A673 (cell line): ENCODE data around the gene B3GALT5. TPM values are rescaled to one million over a fixed set of nuclear protein-coding genes. Genes with fewer than 3 reads are reported as not detected.

Experiments used
- BruUV-seq: library from RNA; stranded (reverse); fragments of 400-500 nt; replicated peaks from 2 replicates; lab custom pipeline; 2021; lab: Mats Ljungman, UMichigan
- CTCF ChIA-PET: fragments of 300-600 bp; sonication (Branson Sonifier 250); formaldehyde crosslinking; loops from one replicate; lab custom pipeline; 2022; ENCODE audit warnings: antibody characterized with exemption; lab: Charles Lee
- POLR2A ChIA-PET: fragments of 300-600 bp; sonication (Branson Sonifier 250); formaldehyde crosslinking; loops from one replicate; lab custom pipeline; 2022; ENCODE audit warnings: antibody characterized with exemption; ENCODE audit not compliant: low non-redundant PET; lab: Charles Lee
- DNase-seq: peaks from one replicate; pipeline ENCODE4 v3.0.0-alpha.2; 2015; ENCODE audit warnings: low spot score
- H3K27ac ChIP-seq: fragments of 200-600 bp; sonication (generic); 2 replicates; pipeline ENCODE4 v1.5.1; 2016; ENCODE audit warnings: mixed run types, low read depth, mild to moderate bottlenecking, mixed read lengths, antibody characterized with exemption, low read length; ENCODE audit not compliant: poor library complexity, severe bottlenecking
- H3K27me3 ChIP-seq: fragments of 200-600 bp; sonication (generic); replicated peaks from 2 replicates; pipeline ENCODE4 v1.6.1; 2017; ENCODE audit warnings: mixed run types, low read depth, mild to moderate bottlenecking, mixed read lengths, antibody characterized with exemption, low read length; ENCODE audit not compliant: insufficient read depth, poor library complexity
- H3K36me3 ChIP-seq: fragments of 200-600 bp; sonication (generic); 2 replicates; pipeline ENCODE4 v1.6.1; 2016; ENCODE audit warnings: mixed run types, mild to moderate bottlenecking, mixed read lengths, antibody characterized with exemption, low read length; ENCODE audit not compliant: insufficient read depth, poor library complexity, severe bottlenecking
- H3K4me1 ChIP-seq: fragments of 200-600 bp; sonication (generic); 2 replicates; pipeline ENCODE4 v1.6.1; 2017; ENCODE audit warnings: mixed run types, mild to moderate bottlenecking, mixed read lengths, antibody characterized with exemption, low read length; ENCODE audit not compliant: insufficient read depth, poor library complexity, severe bottlenecking
- H3K4me3 ChIP-seq: fragments of 200-600 bp; sonication (generic); 2 replicates; pipeline ENCODE4 v1.5.1; 2016; ENCODE audit warnings: low read depth, mixed run types, mild to moderate bottlenecking, mixed read lengths, low read length; ENCODE audit not compliant: poor library complexity, severe bottlenecking
- H3K9me3 ChIP-seq: fragments of 200-600 bp; sonication (generic); 2 replicates; pipeline ENCODE4 v1.6.1; 2016; ENCODE audit warnings: mixed run types, low read depth, mild to moderate bottlenecking, mixed read lengths, antibody characterized with exemption, low read length; ENCODE audit not compliant: poor library complexity, severe bottlenecking
- EZH2 ChIP-seq: fragments of 200-600 bp; sonication (generic); IDR thresholded peaks from 2 replicates; pipeline ENCODE4 v1.6.1; 2017; ENCODE audit warnings: borderline replicate concordance, low read depth, mild to moderate bottlenecking, mixed read lengths, antibody characterized with exemption, low read length; ENCODE audit not compliant: poor library complexity, severe bottlenecking
- intact Hi-C: fragments of 100-400 bp; cut with micrococcal nuclease; formaldehyde crosslinking; loops from one replicate; pipeline ENCODE4 v1.10.0; 2022; ENCODE audit not compliant: unreplicated experiment
- total RNA-seq: library from RNA; stranded (reverse); gene quantifications from 2 replicates; pipeline ENCODE4 v1.2.3, GENCODE V29; 2021
- TF ChIP-seq, protein P1 (sequence below): fragments of 300-800, 200-600 bp; sonication (generic); conservative IDR thresholded peaks from 2 replicates; pipeline ENCODE4 v1.5.1; 2017; ENCODE audit warnings: low read depth, mild to moderate bottlenecking, antibody characterized with exemption, low read length, moderate library complexity, mixed read lengths

Gene B3GALT5
- total RNA-seq, 1 experiment from 2014 or later: 0.32 TPM

DNA sequence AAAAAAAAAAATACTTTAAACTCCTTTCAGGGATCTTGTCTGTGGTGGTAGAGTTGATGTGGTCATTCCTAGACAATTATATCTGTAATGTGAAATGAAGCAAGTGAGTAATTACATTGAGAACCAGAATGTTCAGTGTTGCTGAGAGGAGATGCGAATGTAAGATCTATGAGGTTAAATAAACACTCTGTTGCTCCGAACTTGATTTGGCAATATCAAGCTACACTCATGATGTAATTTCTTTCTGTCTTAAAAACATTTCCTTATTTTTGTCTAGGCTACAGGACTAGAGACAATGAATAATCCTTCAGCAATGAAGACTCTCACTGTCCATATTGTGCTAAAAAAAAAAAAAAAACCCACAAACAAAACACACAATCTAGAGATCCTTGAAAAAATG lies 69.1 kb downstream of the B3GALT5 start:
- Histone ChIP-seq H3K4me3 (no peak overlapping the region), H3K4me1 (no peaks in the 10 kb centered on the region), H3K36me3 (no peaks in the 10 kb centered on the region), H3K9me3 (no peaks in the 10 kb centered on the region), H3K27ac (no peak overlapping the region), H3K27me3 (no peaks in the 10 kb centered on the region)
- intact Hi-C loops: no loop called here
- no peak for DNase-seq
- no TSS peak for BruUV-seq
- POLR2A ChIA-PET: no interaction called here
- TF ChIP-seq, protein P1, sequence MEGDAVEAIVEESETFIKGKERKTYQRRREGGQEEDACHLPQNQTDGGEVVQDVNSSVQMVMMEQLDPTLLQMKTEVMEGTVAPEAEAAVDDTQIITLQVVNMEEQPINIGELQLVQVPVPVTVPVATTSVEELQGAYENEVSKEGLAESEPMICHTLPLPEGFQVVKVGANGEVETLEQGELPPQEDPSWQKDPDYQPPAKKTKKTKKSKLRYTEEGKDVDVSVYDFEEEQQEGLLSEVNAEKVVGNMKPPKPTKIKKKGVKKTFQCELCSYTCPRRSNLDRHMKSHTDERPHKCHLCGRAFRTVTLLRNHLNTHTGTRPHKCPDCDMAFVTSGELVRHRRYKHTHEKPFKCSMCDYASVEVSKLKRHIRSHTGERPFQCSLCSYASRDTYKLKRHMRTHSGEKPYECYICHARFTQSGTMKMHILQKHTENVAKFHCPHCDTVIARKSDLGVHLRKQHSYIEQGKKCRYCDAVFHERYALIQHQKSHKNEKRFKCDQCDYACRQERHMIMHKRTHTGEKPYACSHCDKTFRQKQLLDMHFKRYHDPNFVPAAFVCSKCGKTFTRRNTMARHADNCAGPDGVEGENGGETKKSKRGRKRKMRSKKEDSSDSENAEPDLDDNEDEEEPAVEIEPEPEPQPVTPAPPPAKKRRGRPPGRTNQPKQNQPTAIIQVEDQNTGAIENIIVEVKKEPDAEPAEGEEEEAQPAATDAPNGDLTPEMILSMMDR: no peak
- no peak for TF ChIP-seq EZH2
- CTCF ChIA-PET: no interaction called here

DNA sequence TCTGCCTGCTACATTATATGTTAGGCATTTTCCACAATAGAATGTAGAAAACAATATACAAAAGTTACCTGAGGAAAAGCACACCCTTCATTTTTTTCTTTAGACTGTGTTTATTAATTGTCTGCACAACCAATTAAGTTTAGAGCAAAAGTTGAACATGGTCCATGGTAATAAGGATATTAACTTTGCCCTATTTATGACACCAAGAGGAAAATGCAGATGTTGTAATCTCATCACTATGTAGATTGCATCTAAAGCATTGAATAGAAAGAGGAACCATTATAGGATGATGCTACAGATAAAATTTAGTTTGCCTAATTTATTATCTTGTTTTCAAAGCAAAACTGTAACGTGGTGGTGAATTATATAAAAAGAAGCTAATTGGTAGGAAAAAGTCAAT lies 72.5 kb downstream of the B3GALT5 start:
- intact Hi-C loops: no loop called here
- CTCF ChIA-PET: no interaction called here
- TF ChIP-seq EZH2: no peak
- TF ChIP-seq, protein P1: no peak
- H3K4me1 ChIP-seq: no peaks in the 10 kb centered on the region
- no peaks in the 10 kb centered on the region for H3K9me3 ChIP-seq
- no peaks in the 10 kb centered on the region for H3K36me3 ChIP-seq
- H3K27me3 ChIP-seq: no peaks in the 10 kb centered on the region
- DNase-seq: no peak
- BruUV-seq: no TSS peak
- H3K4me3 ChIP-seq: no peak overlapping the region
- POLR2A ChIA-PET: no interaction called here
- no peak overlapping the region for H3K27ac ChIP-seq

DNA sequence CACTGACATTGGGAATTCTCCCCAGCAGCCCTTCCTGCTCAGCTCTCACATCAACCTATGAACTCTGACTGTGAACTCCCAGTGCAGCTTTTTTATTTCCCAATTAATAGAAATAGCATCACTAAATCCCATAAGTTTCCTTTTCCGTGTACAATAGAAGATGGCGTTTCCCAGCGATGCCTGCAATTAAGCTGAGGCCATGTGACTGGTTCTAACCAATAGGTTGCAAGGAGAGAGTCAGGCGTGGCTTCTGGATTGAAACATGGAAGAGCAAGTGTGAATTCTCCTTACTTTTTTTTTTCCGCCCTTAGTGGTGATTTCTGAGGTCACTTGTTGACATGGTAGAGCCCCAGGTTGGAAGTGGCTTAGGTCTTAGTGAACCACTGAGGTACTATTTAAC lies 73.3 kb downstream of the B3GALT5 start:
- CTCF ChIA-PET: no interaction called here
- Histone ChIP-seq H3K36me3 (no peaks in the 10 kb centered on the region), H3K4me3 (no peak overlapping the region), H3K27ac (no peak overlapping the region), H3K27me3 (no peaks in the 10 kb centered on the region), H3K9me3 (no peaks in the 10 kb centered on the region), H3K4me1 (no peaks in the 10 kb centered on the region)
- BruUV-seq: no TSS peak
- intact Hi-C loops: no loop called here
- POLR2A ChIA-PET: no interaction called here
- DNase-seq: no peak
- TF ChIP-seq EZH2: no peak
- TF ChIP-seq, protein P1: no peak
